Endothelial cell of umbilical vein (primary cell): ENCODE measurements around the gene VPS41. TPM values are rescaled to one million over a fixed set of nuclear protein-coding genes. Genes with fewer than 3 reads are reported as not detected.

ENCODE experiments used
- BruUV-seq: library from RNA; stranded (reverse); fragments of 400-500 nt; replicated peaks from 2 replicates; lab custom pipeline; 2021; lab: Mats Ljungman, UMichigan
- CTCF ChIA-PET: fragments of 300-600, 350-600 bp; sonication (Branson Sonifier 250); formaldehyde crosslinking; loops from one replicate; lab custom pipeline; 2021; ENCODE audit warnings: antibody characterized with exemption, inconsistent platforms; lab: Charles Lee
- POLR2A ChIA-PET: fragments of 300-600, 350-600 bp; sonication (Branson Sonifier 250); formaldehyde crosslinking; loops from one replicate; lab custom pipeline; 2021; ENCODE audit warnings: antibody characterized with exemption, inconsistent platforms; lab: Charles Lee
- DNase-seq: peaks from one replicate; pipeline ENCODE4 v3.0.0-alpha.2; 2011; ENCODE audit warnings: low read depth, low spot score
- FAIRE-seq: peaks from 2 replicates; lab custom pipeline; 2011; peaks lifted over from hg19 to GRCh38; lab: Jason Lieb, UNC
- H2AFZ ChIP-seq: 2 replicates; pipeline ENCODE4 v1.6.0; 2012; ENCODE audit warnings: low read depth, low read length, control low read depth, inconsistent platforms
- H3K27ac ChIP-seq: 2 replicates; pipeline ENCODE4 v1.5.1; 2011; ENCODE audit warnings: low read depth, mild to moderate bottlenecking, control low read depth, low read length, moderate library complexity; ENCODE audit not compliant: insufficient read depth
- H3K27me3 ChIP-seq, 2 experiments: 2 replicates each; pipeline versions ENCODE4 v1.6.0 to v1.6.1; 2011; ENCODE audit warnings: low read length in 2 of 2, mixed read lengths in 1 of 2; ENCODE audit not compliant: control insufficient read depth in 2 of 2, insufficient read depth in 2 of 2
- H3K36me3 ChIP-seq, 2 experiments: 2 replicates in 1 of 2; 3 replicates in 1 of 2; pipeline ENCODE4 v1.5.1; 2011; ENCODE audit warnings: low read length in 2 of 2, mild to moderate bottlenecking in 1 of 2, moderate library complexity in 1 of 2; ENCODE audit not compliant: control insufficient read depth in 2 of 2, insufficient read depth in 2 of 2; ENCODE audit errors: extremely low read depth in 1 of 2
- H3K4me1 ChIP-seq: 3 replicates; pipeline ENCODE4 v1.5.1; 2011; ENCODE audit warnings: mild to moderate bottlenecking, low read length; ENCODE audit not compliant: control insufficient read depth, insufficient read depth; ENCODE audit errors: extremely low read depth
- H3K4me2 ChIP-seq: 2 replicates; pipeline ENCODE4 v1.6.1; 2011; ENCODE audit warnings: low read length, control low read depth, mixed read lengths; ENCODE audit not compliant: insufficient read depth
- H3K4me3 ChIP-seq, 3 experiments: fragments of 200-600 bp in 1 of 3; sonication (generic), shearing (Covaris generic) in 1 of 3; replicated peaks in 1 of 3; 2 replicates each; pipeline ENCODE4 v1.5.1; 2011 to 2016; ENCODE audit warnings: control low read depth in 3 of 3, low read length in 3 of 3, mild to moderate bottlenecking in 2 of 3, inconsistent platforms in 1 of 3, low read depth in 1 of 3, moderate library complexity in 1 of 3; ENCODE audit not compliant: insufficient read depth in 1 of 3
- H3K79me2 ChIP-seq: 2 replicates; pipeline ENCODE4 v1.6.0; 2012; ENCODE audit warnings: low read length, inconsistent platforms; ENCODE audit not compliant: control insufficient read depth, insufficient read depth
- H3K9ac ChIP-seq: replicated peaks from 2 replicates; pipeline ENCODE3; 2011; ENCODE audit warnings: low read length, control low read depth; ENCODE audit not compliant: insufficient read depth; ENCODE audit errors: extremely low read depth
- H3K9me1 ChIP-seq: replicated peaks from 3 replicates; pipeline ENCODE4 v1.6.0; 2011; ENCODE audit warnings: mild to moderate bottlenecking, low read length; ENCODE audit not compliant: control insufficient read depth, insufficient read depth; ENCODE audit errors: extremely low read depth
- H3K9me3 ChIP-seq: replicated peaks from 2 replicates; pipeline ENCODE4 v1.5.1; 2012; ENCODE audit warnings: low read length, inconsistent platforms; ENCODE audit not compliant: control insufficient read depth, insufficient read depth
- H4K20me1 ChIP-seq: replicated peaks from 2 replicates; pipeline ENCODE3; 2011; ENCODE audit warnings: mild to moderate bottlenecking, low read length; ENCODE audit not compliant: control insufficient read depth, insufficient read depth; ENCODE audit errors: extremely low read depth
- CTCF ChIP-seq, 2 donors: IDR thresholded peaks; 1 replicate in 1 of 2; 2 replicates in 1 of 2; pipeline ENCODE4 v1.5.1; 2011; ENCODE audit warnings: low read length in 2 of 2, mild to moderate bottlenecking in 2 of 2, moderate library complexity in 2 of 2, control low read depth in 1 of 2, inconsistent platforms in 1 of 2, low read depth in 1 of 2; ENCODE audit not compliant: insufficient read depth in 1 of 2; ENCODE audit errors: extremely low read depth in 1 of 2
- EZH2 ChIP-seq: IDR thresholded peaks from 2 replicates; pipeline ENCODE4 v1.6.1; 2012; ENCODE audit warnings: borderline replicate concordance, low read depth, mild to moderate bottlenecking, moderate library complexity, low read length, inconsistent platforms; ENCODE audit not compliant: severe bottlenecking
- FOS ChIP-seq: IDR thresholded peaks from 2 replicates; pipeline ENCODE4 v1.6.1; 2011; ENCODE audit warnings: mild to moderate bottlenecking, low read length, moderate library complexity, borderline replicate concordance; ENCODE audit not compliant: insufficient read depth
- GATA2 ChIP-seq: IDR thresholded peaks from 2 replicates; pipeline ENCODE4 v1.7.0; 2011; ENCODE audit warnings: low read depth, mild to moderate bottlenecking, moderate library complexity, mixed read lengths, low read length; ENCODE audit not compliant: insufficient read length, insufficient read depth
- JUN ChIP-seq: IDR thresholded peaks from 2 replicates; pipeline ENCODE4 v1.6.1; 2011; ENCODE audit warnings: borderline replicate concordance, low read depth; ENCODE audit not compliant: insufficient read length, insufficient read depth
- MAX ChIP-seq: IDR thresholded peaks from 2 replicates; pipeline ENCODE4 v1.6.1; 2011; ENCODE audit not compliant: insufficient read depth, insufficient read length
- MYC ChIP-seq: IDR thresholded peaks from one replicate; pipeline ENCODE4 v1.6.1; 2011; ENCODE audit warnings: mild to moderate bottlenecking, low read depth, low read length
- POLR2A ChIP-seq: IDR thresholded peaks from 2 replicates; pipeline ENCODE4 v1.6.1; 2012; ENCODE audit warnings: low read depth, mild to moderate bottlenecking, control low read depth, low read length
- POLR2AphosphoS5 ChIP-seq: IDR thresholded peaks from 2 replicates; pipeline ENCODE4 v1.6.1; 2012; ENCODE audit warnings: low read depth, mild to moderate bottlenecking, control low read depth, low read length, moderate library complexity; ENCODE audit not compliant: insufficient read depth
- dilution Hi-C: fragments of 300-500 bp; cut with MboI; formaldehyde crosslinking; loops from one replicate; pipeline ENCODE4 v1.15.0; 2019; ENCODE audit warnings: low sequenced_read_pairs; ENCODE audit not compliant: extremely low pct_ligation_motif_present
- intact Hi-C: fragments of 100-400 bp; cut with micrococcal nuclease; formaldehyde crosslinking; loops from one replicate; pipeline ENCODE4 v1.10.0; 2022
- polyA plus RNA-seq, 4 experiments: library from polyadenylated mRNA; depleted of rRNA in 3 of 4; stranded (reverse) in 3 of 4; unstranded in 1 of 4; fragments of >200 nt; gene quantifications; 2 replicates each; pipeline versions ENCODE4 v1.2.1 to v1.2.3, GENCODE V29; 2011 to 2012; ENCODE audit warnings: missing spikeins in 1 of 4
- total RNA-seq: library from RNA; stranded (reverse); gene quantifications from 2 replicates; pipeline ENCODE4 v1.2.3, GENCODE V29; 2021

VPS41 gene
- total and polyA plus RNA-seq, 2 donors (not counting 3 experiments of a cell fraction or from before 2014, with no cell fraction given): 14.3 to 79.8 TPM

GRCh38 chr7:38846280-38846679 lies 62.7 kb downstream of the VPS41 start:
- POLR2A ChIA-PET: no interaction called here
- Histone ChIP-seq H3K9ac (no peak overlapping the region), H3K36me3 (no peaks in the 10 kb centered on the region), H4K20me1 (no peaks in the 10 kb centered on the region), H3K4me2 (no peak overlapping the region), H3K4me3 (no peak overlapping the region), H3K9me3 (no peaks in the 10 kb centered on the region), H3K27ac (no peak overlapping the region), H3K4me1 (peaks cover under 1% of the 10 kb centered on the region), H3K9me1 (no peaks in the 10 kb centered on the region), H2AFZ (no peak overlapping the region), H3K27me3 (no peaks in the 10 kb centered on the region), H3K79me2 (no peaks in the 10 kb centered on the region)
- CTCF ChIA-PET: no interaction called here
- FAIRE-seq: no peak
- TF ChIP-seq JUN (no peak), FOS (no peak), MYC (no peak), GATA2 (no peak), POLR2A (no peak), POLR2AphosphoS5 (no peak), CTCF (IDR thresholded peaks at IDR 0.05; ENCODE audit: extremely low read depth in 1 of 2, insufficient read depth in 1 of 2, low read depth in 1 of 2, low read length in 2 of 2) (no peak), EZH2 (no peak), MAX (no peak)
- BruUV-seq: no TSS peak
- no peak for DNase-seq
- dilution Hi-C loops (no loop called here), intact Hi-C loops (no loop called here)
